ENCODE results near the gene MCM3AP.

DNA sequence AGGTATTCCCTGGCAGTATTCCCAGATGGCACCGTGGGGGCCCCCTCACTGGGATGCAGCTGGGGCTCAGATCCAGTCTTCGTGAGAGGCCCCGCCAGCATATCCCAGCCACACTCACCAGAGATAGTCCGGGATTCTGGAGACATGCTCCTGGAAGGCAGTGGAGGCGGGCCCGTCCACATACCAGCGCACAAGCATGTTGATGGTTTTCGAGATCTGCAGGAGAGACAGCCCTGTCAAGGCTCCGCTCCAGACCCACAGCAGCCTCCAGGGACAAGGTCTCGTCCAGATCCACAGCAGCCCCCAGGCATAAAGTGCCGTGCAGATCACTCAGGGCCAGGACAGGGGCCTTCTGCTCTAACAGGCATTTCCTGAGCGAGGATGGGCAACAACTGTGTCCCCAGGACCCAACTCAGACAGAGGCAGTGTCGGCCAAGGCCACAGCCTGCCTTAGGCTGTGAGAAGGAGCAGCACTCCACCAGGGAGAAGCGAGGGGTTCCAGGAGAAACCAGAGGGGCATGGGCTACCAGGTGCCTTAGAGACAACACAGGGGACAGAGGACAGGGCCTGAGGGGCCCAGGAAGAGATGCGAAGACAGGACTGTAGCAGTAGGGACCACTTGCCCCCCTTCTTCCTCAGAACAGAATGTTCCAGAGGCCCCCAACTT, 71.7 kb downstream of the MCM3AP start:
- TF ChIP-seq EZH2 (optimal IDR thresholded peaks at IDR 0.05; ENCODE audit: low read depth, low read length): no peak
- TF ChIP-seq, protein P1, sequence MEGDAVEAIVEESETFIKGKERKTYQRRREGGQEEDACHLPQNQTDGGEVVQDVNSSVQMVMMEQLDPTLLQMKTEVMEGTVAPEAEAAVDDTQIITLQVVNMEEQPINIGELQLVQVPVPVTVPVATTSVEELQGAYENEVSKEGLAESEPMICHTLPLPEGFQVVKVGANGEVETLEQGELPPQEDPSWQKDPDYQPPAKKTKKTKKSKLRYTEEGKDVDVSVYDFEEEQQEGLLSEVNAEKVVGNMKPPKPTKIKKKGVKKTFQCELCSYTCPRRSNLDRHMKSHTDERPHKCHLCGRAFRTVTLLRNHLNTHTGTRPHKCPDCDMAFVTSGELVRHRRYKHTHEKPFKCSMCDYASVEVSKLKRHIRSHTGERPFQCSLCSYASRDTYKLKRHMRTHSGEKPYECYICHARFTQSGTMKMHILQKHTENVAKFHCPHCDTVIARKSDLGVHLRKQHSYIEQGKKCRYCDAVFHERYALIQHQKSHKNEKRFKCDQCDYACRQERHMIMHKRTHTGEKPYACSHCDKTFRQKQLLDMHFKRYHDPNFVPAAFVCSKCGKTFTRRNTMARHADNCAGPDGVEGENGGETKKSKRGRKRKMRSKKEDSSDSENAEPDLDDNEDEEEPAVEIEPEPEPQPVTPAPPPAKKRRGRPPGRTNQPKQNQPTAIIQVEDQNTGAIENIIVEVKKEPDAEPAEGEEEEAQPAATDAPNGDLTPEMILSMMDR (IDR thresholded peaks at IDR 0.05; ENCODE audit: low read length): no peak
